NB4 (cell line): ENCODE data around the gene GRIA1.

Source experiments
- DNase-seq: peaks from one replicate; pipeline ENCODE4 v3.0.0; 2010; ENCODE audit warnings: low read depth
- H3K4me3 ChIP-seq: one replicate; pipeline ENCODE4 v1.5.1; 2011; ENCODE audit warnings: mild to moderate bottlenecking, low read depth, low read length, moderate library complexity
- MYC ChIP-seq: IDR thresholded peaks from 2 replicates; pipeline ENCODE4 v1.6.1; 2011; ENCODE audit warnings: low read depth, low read length
- POLR2A ChIP-seq: IDR thresholded peaks from 2 replicates; pipeline ENCODE4 v1.6.1; 2011; ENCODE audit warnings: mild to moderate bottlenecking; ENCODE audit not compliant: insufficient read length; ENCODE audit errors: extremely low read depth
- TF ChIP-seq, protein P1 (sequence below): IDR thresholded peaks from one replicate; pipeline ENCODE4 v1.5.1; 2012; ENCODE audit warnings: low read depth, low read length
- TF ChIP-seq, protein P2 (sequence below): IDR thresholded peaks from 2 replicates; pipeline ENCODE4 v1.6.1; 2011; ENCODE audit warnings: low read depth, low read length

The GRIA1 gene

DNA sequence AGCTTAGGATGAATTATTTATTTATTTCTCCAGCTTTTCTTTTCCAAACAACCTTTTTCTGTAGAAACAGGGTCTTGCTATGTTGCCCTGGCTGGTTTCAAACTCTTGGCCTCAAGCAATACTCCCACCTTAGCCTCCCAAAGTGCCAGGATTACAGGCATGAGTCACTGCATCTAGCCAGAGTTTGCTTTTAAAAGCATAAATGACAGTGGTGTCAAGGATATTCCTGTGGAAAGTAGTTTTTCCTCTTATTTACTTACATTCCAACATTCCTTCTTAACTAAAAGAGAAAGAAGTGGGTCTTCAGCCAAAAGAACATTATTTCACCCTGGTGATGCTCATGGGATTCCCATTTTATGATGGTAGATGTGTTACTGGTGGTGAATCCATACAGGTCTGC, 62.4 kb downstream of the GRIA1 start:
- no peak overlapping the region for H3K4me3 ChIP-seq
- DNase-seq, result no peak
- TF ChIP-seq POLR2A, result no peak
- TF ChIP-seq MYC, result no peak
- TF ChIP-seq, protein P1, sequence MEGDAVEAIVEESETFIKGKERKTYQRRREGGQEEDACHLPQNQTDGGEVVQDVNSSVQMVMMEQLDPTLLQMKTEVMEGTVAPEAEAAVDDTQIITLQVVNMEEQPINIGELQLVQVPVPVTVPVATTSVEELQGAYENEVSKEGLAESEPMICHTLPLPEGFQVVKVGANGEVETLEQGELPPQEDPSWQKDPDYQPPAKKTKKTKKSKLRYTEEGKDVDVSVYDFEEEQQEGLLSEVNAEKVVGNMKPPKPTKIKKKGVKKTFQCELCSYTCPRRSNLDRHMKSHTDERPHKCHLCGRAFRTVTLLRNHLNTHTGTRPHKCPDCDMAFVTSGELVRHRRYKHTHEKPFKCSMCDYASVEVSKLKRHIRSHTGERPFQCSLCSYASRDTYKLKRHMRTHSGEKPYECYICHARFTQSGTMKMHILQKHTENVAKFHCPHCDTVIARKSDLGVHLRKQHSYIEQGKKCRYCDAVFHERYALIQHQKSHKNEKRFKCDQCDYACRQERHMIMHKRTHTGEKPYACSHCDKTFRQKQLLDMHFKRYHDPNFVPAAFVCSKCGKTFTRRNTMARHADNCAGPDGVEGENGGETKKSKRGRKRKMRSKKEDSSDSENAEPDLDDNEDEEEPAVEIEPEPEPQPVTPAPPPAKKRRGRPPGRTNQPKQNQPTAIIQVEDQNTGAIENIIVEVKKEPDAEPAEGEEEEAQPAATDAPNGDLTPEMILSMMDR, result no peak
- TF ChIP-seq, protein P2, sequence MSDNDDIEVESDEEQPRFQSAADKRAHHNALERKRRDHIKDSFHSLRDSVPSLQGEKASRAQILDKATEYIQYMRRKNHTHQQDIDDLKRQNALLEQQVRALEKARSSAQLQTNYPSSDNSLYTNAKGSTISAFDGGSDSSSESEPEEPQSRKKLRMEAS, result no peak

DNA sequence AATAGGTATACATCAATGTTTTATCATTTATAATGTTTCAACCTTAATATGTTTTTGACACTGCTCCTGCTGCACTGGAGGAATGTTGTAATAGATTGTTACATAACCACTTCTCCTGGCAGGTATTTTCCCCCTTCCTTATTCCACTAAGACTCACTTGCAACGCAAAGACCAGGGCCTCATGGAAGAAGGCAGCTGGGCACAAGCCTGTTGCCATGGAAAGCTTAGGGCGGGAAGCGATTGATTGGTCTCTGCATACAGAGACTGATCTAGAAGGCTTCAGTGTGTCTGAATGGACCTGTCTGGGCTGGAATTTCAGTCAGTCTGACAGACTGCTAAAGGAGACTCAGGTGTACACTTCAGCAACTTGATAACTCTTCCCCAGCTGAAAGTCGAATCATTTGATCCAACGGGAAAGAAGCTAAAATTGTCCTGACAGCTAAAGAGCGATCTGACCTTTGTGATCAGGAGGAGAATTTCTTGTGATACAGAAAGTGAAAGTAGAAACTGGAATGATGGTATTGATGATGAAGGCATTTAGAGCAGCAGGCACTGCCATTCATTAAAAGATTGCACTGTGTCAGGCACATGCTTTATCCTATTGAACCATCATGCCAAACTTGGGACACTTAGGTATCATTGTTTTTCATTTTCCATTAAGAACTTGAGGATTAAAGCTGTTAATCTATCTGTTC, 65.1 kb downstream of the GRIA1 start:
- TF ChIP-seq, protein P2, result no peak
- TF ChIP-seq, protein P1, result no peak
- no peak for TF ChIP-seq POLR2A
- no peak for TF ChIP-seq MYC
- H3K4me3 ChIP-seq, result no peak overlapping the region
- no peak for DNase-seq

DNA sequence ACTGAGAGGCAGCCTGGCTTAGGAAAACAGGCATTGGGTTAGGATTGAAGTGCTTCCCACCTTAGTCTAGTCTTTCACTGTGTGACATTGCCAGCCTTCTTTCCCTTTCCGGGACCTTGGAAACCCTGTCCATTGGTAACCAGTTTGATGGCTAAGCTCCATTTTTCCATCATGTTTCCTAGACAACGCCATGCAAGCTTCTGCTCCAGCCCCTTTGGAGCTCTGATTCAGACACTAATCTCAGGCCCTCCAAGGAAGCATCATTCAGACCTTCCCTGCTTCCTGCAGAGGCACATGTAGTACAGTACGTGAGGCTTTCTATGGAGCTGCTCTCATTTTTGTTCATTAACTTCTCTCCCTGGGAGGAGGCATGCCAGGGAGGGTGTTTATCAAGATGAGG, 68.5 kb downstream of the GRIA1 start:
- no peak overlapping the region for H3K4me3 ChIP-seq
- TF ChIP-seq POLR2A (no peak), MYC (no peak)
- TF ChIP-seq, protein P1, result no peak
- TF ChIP-seq, protein P2, result no peak
- DNase-seq, result no peak

DNA sequence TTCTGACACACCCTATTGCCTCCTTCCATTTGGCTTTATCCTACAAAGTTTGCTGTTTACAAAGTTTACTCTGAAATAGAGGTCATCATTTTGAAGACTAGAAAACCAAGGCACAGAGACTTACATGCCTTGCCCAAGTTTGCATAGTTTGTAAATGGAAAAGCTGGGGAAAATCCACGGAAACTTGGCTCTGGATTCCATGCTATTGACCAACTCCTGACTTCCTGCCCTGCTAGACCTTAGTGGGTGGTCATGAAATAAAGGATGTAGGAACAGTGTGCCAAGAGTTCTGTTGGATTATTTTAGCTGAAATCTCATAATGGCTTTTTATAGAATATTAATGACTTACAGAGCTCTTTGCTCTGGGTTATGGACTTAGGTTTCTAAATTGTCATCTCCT, 69.5 kb downstream of the GRIA1 start:
- no peak overlapping the region for H3K4me3 ChIP-seq
- TF ChIP-seq, protein P2, result no peak
- TF ChIP-seq, protein P1, result no peak
- TF ChIP-seq POLR2A, result no peak
- no peak for TF ChIP-seq MYC
- no peak for DNase-seq

DNA sequence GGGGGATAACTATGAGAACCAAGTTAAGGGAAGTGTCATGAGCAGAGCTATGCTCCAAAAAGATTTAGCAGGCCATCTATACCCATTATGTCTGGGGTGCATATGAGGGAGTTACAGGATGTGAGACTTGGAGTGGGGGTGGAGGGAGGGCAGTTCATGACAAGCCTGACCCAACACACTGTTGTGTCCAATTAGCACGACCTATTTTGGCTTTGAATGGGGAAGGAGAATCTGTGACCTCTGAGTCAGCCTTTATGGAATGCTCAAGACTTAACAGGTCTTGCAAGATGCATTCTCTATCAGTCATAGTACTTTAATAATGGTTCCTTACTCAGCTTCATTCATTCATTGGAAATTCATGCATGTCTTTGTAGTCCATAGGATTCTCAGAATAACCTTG, 71.7 kb downstream of the GRIA1 start:
- DNase-seq, result no peak
- TF ChIP-seq, protein P1, result no peak
- no peak overlapping the region for H3K4me3 ChIP-seq

DNA sequence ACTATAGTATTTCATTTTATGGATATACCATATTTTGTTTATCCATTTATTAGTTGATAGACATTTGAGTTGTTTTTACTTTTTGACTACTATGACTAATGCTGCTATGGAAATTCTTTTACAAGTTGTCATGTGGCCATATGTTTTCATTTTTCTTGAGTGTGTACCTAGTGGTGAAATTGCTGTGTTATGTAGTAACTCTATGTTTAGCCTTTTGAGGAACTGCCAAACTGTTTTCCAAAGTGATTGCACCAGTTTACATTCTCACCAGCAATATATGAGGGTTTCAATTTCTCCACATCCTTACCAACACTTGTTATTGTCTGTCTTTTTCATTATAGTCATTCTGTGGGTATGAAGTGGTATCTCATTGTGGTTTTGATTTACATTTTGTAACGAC, 75.4 kb downstream of the GRIA1 start:
- no peak for TF ChIP-seq MYC
- TF ChIP-seq, protein P2, result no peak
- no peak for TF ChIP-seq POLR2A
- TF ChIP-seq, protein P1, result no peak
- DNase-seq, result no peak
- no peak overlapping the region for H3K4me3 ChIP-seq
